Right kidney (tissue), 1 donor: Measurements from ENCODE around the gene CABCOCO1.

ENCODE experiments used
- DNase-seq: peaks from one replicate; pipeline ENCODE4 v3.0.0-alpha.2; 2016

CABCOCO1 gene

DNA sequence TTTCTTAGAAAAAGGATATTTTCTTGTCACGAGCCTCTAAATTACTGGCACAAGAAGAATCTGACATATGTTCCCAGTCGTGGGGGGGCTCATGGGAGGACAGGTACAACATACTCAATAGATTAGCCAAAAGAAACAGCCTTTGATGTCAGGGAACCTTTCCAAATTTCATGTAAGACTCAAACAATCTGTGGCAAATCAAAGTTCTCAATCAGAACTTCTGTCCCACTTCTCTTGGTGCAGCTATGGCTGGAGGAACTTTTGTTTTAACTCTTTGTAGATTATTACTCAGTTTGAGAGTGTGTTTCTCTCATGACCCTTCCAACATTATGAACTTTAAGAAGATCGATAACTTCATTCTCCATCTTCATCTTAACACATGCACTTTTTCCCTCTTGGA, 124.4 kb downstream of the CABCOCO1 start:
- DNase-seq = no peak

DNA sequence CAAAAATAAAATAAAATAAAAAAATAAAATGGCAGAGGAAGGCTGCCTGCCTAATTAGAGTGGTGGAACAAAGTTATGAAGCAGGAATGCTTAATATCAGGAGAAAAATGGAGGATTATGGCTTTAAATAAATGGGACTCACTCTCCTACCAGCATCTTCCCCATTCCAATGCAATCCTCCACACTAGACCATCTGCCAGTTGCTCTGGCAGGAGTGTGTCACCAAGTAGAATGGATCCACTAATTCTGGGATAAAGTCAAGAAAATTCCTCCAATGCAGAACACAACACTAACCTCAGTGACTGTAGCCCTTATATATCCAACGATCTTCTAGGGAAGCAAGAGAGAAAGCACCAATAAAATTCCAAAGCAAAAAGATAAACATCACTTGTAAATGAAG, 126.3 kb downstream of the CABCOCO1 start:
- no peak for DNase-seq

DNA sequence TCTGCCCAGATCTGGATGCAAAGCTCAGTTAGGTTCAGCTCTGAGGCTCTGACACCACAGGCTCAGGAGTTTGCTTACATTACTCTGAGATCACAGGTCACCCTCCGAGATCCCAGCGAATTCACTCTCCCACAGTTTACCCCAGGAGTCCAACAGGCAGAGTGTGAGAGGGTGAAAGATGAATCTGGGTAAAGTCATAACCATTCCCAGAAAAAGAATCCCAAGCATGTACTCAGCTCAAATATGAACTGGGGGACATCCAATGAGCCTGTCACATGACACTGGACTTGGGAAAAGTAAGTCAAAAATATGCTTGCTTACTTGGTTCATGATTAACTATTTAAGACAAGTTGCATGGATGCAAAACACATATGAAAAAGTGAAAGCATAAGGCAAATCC, 128.5 kb downstream of the CABCOCO1 start:
- no peak for DNase-seq

DNA sequence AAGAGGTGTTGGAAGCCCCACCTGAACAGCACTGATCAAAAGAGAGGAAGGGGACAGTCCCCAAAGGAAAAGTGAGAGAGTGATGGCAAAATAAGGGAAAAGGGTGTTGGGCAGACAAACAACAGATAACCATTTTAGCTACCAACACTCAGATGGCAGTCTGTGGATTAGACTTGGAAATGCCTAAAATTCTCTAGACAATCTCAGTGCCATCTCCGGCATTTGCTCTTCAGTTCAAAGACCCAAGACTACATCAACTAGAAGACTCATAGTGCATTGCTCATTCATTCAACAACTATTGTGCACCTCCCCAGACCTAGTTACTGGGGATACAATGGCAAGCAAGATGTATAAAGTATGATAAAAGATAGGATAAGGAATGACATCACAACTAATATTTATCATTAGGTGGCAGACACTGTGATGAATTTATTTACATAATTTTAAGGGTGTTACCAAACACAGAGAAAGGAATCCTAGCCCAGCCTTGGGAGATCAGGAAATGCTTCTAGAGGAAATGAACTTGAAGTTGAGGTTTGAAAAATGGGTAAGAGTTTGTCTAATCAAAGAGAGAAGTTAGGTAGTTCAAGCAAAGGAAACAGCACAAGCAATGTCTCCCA, 129.5 kb downstream of the CABCOCO1 start:
- no peak for DNase-seq

DNA sequence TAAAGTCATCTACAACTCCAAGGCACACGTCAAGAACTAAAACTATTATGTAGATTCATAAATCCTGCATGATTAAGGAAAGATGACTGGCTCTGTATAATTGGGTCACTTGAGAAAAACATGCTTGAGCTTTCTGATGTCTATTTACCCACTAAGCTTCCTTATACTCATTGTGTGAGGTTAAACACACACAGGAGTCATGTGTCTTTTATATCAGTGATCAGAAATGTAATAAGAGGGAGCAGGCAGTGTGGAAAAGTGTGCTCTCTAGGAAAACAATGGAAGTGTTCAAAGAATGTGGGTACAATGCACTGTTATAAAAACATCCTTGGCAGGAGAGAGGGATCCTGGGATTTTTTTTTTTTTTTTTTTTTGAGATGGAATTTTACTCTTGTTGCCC, 130.2 kb downstream of the CABCOCO1 start:
- no peak for DNase-seq

DNA sequence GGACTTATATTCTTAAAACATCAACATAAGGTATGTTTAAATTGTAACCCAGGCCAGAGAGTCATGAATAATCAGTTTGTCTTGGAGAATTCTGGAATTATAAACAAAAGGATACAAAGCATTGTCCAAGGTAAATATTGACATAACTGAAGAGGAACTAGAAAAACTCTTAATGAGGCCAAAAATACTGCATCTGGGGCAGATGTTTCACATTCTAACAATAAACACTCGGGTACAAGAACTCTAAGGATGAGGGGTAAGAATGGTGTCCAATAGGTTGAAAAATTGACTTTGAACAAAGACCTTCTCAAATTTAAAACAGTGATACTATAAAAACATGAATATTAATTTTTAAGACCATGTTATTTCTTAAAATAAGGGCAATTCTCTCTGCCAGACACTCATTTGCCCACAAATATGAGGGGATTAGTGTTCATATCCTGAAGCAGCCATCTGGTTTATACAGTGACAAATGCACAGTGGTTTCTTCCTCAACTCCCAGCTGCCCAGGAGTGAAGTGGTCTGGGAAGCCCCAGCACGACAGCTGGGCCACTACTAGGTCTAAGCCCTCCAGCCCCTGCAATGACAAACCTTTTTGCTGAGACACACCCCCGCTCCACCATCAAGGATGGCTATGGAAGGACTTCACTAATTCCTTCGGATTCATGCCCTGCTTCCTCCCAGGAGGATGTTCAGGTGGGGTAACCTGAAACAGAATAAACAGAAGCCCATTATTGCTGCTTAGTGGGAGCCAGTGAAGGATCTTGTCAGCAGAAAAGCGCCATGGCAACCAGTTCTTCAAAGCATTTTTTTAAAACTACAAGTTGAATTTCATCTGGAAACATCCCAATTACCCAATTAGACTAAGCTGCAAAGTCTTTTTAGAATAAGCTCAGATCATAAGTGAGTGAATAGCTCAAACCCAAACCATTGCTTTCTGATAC, 131.3 kb downstream of the CABCOCO1 start:
- peak; percentile 31 for DNase-seq

DNA sequence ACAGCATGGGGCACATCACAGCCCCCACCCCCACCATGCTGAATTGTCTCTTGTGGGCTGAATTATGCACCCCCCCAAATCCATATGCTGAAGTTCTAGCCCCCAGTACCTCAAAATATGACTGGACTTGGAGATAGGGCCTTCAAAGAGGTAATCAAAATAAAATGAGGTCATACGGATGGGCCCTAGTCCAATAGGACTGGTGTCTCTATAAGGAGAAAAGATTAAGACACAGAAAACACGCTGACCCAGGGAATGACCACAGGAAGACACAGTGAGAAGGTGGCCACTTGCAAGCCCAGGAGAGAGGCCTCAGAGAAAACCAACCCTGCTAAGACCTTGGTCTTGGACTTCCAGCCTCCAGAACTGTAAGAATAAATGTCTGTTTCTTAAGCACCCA, 132.4 kb downstream of the CABCOCO1 start:
- no peak for DNase-seq

DNA sequence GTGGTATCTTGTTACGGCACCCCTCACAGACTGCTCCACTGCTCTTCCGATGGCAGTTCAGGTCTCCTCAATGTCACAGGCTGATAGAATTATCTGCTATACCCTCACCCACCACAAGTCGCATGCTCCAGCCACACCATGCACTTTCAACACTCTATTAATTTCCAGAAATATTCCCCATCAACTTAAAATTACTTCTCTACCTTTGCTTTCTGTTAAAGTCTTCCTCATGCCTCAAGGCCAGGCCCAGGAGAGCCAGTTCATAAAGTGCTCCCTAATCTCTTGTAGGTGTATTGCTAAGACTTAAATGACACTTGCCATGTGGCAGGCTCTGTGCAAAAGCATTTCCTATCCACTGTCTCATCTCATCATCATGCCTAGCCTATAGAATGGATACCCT, 132.8 kb downstream of the CABCOCO1 start:
- DNase-seq = no peak

DNA sequence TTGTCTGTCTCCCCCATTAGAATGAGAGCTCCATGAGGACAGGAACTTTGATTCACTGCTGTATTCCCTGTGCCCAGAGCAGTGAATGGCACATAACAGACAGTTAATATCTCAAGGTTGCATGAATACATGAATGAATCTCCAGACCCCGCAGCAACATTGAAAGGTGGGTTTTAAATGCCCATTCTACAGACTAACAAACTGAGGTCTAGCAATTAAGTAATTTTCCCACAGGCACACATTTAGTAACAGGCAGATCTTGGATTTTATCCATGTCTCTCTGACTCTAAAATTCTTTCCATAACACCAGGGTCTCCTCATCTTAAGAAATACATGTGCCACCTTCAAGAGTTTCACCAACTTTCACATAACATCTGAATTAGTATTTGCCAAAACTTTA, 134.1 kb downstream of the CABCOCO1 start:
- DNase-seq = no peak

DNA sequence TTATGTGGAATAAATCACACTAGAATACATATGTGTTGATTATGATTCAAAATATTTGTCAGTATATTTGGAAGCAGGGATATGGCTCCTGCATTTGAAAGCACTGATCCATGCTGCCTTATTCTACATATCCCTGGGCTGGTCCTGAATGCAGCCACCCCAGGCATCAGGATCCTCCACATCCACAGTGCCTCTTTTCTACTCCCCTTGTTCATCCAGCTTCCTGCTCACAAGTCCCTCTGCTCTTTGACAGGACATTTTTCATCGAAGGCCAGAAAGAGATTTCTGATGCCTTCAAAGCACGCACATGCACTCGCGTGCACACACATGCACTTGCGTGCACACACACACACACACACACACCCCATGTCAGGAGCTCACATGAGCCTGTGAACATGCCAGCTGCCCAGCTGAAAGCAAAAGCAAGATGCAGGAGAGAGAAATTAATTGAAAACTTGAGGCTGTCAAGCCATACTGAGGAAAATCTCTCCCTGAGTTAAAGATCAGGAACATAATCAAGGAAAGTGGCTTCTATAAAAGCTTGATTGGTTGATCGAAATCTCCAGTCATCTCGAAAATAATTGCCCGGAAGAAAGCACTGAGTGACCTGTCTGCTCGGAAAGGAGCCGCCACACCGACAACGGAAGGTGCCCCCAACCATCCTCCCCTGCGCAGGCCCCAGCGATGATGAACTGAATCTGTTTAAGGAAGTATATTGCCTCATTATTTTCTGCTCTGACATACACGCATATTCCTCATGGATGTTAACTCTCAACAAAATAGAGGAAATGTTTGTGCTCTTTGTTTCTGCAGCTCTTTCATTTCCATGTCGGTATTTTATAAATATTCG, 134.8 kb downstream of the CABCOCO1 start:
- no peak for DNase-seq

DNA sequence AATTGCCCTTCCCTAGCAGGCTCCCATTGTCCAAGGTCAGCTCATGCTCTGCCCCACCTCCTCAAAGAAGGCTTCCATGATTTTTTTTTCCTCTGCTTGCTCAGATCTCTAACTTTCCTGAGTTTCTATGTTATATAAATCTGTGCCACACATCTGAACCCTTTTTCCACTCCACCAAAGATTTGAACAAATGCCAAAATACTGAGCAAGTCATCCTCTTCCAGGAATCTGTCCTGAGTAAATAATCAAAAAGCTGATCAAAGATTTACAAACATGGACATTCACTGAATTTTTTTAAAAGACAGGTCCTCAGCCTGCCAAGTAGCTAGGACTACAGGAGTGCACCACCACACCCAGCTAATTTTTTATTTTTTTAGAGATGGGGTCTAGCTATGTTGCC, 136.0 kb downstream of the CABCOCO1 start:
- no peak for DNase-seq

DNA sequence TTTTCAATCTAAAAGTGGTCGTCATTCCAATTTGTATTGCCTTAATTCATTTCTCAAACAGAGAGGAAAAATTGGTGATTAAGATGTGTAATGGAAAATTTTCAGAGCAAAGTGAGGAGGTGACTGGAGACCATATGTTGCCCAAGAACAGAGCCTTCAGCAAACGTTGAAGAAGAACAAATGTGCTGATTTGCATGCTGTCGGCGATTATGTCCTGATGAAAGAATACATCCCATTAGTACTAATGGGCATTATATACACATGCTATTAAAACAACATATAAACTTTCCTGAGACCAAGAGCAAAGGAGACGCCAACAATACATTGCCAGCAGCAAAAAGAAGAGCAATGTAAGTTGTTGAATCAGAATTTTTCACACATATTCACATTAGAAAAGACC, 138.8 kb downstream of the CABCOCO1 start:
- DNase-seq = no peak

DNA sequence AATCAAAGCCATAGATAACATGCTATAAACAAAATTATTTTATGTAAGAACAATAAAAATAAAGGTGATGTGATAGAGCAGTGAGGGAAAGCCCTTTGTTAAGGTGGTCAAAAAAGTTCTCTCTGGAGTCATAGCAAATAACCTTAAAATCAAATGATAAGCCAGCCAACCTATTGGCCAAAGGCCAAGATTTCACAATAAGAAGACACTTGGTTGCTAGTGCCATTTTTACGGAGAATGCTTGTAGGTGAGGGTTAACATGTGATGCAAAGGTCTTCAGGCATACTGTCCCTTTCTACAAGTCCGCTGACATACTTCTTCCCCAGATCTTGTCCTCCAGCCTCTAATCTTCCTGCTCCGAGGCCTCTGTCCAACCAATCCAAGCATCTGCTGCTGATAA, 140.5 kb downstream of the CABCOCO1 start:
- no peak for DNase-seq

DNA sequence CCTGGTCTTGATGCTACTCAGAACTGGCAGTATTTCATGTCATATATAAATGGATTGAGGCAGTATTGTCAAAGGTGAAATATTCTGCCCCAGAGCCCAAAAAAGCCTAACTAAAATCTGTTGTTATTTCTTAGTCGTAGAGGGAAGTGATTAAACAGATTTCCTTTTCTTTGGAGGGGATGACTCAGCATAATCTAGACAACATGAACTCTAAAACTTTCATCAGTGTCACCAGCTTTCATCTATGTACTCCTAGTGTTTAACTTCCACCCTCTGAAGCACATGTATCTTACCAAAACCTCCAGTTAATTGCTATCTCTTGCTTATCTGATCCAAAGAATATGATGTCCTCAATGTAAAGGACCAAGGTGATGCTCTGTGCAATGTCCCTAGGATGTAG, 141.7 kb downstream of the CABCOCO1 start:
- DNase-seq = no peak

DNA sequence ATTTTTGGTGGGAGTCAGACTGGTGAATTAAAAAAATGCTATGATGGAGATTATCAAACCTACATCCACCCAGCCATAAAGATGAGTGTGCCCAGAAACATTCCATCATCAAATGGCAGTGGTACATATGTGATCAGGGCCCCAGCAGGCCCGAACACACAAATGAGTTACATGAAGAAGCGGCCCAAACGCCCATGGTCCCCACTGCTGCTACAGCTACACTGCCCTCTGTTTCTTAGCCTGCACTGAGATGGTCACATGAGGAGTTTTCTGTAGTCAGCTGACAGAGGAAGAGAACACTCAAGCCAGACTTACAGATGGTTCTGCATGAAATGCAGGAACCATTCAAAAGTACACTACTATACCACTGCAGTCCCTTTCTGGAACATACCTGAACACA, 142.4 kb downstream of the CABCOCO1 start:
- DNase-seq = no peak

DNA sequence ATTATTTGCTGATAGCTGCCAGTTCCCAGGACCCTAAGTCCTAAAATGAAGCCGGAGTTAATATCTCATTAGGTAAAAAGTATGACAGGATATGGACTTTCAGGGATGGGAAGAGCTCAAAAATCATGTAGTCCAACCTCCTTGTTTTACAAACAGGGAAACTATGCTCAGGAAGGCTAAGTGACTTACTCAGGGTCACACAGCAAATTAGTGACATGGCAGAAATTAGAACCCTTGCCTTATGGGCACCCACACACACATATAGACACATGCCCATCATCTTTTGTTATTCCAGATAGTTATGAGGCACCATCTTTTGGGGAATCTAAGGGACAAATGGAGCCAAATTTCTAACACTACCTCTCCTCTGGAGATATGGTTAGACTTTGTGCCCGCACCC, 147.5 kb downstream of the CABCOCO1 start:
- DNase-seq = no peak

DNA sequence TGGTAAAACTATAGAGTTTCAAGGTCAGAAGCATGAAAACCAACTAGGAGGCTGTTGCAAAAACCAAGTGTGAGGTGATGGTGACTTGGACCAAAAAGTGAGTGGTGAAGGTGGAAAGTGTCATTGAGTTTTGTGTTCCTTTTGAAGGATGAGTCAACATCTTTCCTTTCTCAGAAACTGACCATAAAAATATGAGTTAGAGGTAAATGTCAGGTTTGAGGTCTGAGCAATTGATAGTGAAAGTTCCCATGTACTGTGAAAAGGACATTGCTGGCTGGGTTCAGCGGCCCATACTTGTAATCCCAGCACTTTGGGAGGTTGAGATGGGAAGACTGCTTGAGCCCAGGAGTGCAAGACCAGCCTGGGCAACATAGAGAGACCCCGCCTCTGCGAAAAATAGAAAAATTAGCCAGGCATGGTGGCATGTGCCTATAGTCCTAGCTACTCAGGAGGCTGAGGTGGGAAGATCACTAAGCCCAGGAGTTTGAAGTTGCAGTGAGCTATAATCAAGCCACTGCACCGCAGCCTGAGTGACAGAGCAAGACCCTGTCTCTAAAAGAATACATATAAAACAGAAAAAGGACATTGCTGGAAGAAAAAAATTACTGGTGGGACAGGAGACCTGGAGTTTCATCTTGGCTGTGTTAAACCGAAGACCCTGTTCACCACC, 149.5 kb downstream of the CABCOCO1 start:
- DNase-seq = no peak

DNA sequence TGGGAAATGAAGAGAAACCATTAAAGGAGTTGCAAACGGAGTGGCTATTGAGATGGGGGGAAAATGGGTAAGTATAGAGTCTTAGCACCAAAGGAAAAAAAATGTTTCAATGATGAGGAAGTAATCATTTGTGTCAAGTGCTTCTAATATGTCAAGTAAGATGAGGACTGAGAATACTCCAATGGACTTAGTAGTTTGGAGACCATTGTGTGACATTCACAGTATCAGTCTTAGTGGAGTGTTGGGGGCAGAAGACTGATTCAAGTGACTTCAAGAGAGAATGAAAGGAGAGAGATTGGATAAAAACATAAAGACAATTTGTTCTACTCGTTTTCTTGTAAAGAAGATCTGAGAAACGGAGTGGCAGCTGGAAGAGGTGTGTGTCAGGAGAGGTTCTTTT, 150.2 kb downstream of the CABCOCO1 start:
- DNase-seq = no peak

DNA sequence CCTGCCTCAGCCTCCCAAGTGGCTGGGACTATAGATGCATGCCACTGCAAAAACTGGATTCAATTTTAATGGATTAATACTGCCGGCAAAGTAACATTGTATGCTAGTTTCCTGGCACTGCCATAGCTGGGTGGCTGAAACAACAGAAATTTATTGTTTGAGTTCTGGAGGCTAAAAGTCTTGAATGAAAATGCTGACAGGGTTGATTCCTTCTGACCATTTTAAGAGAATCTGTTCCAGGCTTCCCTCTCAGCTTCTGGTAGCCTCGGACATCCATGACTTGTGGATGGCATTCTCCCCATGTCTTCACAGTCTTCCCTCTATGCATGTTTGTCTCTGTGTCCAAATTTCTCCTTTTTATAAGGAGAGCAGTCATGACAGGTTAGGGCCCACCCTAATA, 151.4 kb downstream of the CABCOCO1 start:
- DNase-seq = no peak

DNA sequence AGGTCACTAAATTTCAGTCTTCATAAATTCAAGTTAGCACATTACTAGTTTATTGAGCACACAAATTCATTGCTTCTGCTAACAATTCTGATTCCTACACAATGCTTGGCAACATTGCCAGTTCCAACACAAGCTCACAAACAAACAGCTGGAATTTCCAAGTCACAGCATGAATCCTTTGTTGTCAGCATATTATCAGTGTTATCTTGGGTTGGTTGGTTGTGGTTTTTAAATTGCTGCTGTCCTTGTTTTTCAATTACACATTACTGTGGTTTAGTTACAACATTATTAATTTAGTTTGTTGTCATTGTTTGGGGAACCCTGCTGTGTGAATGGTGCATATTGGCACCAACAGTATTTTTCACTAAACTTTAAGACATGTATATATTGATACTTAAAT, 152.8 kb downstream of the CABCOCO1 start:
- no peak for DNase-seq
